ENCODE measurements around the gene CNOT3. TPM values are rescaled to one million over a fixed set of nuclear protein-coding genes. Genes with fewer than 3 reads are reported as not detected.
"Not testable (repeated sequence)": the region's sequence is repeated elsewhere in the genome, so short reads cannot be mapped to it uniquely, and the experiment has no call there.

The CNOT3 gene
- total RNA-seq, 1 experiment from 2014 or later = 91.2 TPM

GRCh38 chr19:54095859-54096616 lies 41.5 kb upstream of the CNOT3 start:
- H2BK120ac ChIP-seq (ENCODE audit: low read depth, low read length, poor library complexity, severe bottlenecking); H3K23me2 ChIP-seq (ENCODE audit: insufficient read length, low read depth, low read length, poor library complexity, severe bottlenecking); H4K5ac ChIP-seq (ENCODE audit: insufficient read length, low read depth, low read length); H3K9me3 Mint-ChIP-seq; H2AK5ac ChIP-seq (ENCODE audit: insufficient read length, low read length); H2BK12ac ChIP-seq (ENCODE audit: insufficient read length, low read depth, low read length); H3K27me3 ChIP-seq (ENCODE audit: insufficient read depth, low read length); H2BK5ac ChIP-seq (ENCODE audit: insufficient read length, low read length); H3K9me3 ChIP-seq (ENCODE audit: control insufficient read depth, low read depth, low read length); H3K56ac ChIP-seq (ENCODE audit: insufficient read length, low read depth, low read length); H4K20me1 ChIP-seq (ENCODE audit: control insufficient read depth, insufficient read depth, insufficient read length); H3K4me1 ChIP-seq (ENCODE audit: insufficient read depth, low read length); H3K4ac ChIP-seq (ENCODE audit: low read depth, low read length); H2BK15ac ChIP-seq (ENCODE audit: low read depth, low read length); H3K9ac ChIP-seq (ENCODE audit: extremely low read depth, insufficient read length, low read length); H4K8ac ChIP-seq (replicated peaks; ENCODE audit: insufficient read length, low read depth, low read length); H3K27ac Mint-ChIP-seq; H3K27ac ChIP-seq (ENCODE audit: insufficient read length, low read depth, low read length); H4K91ac ChIP-seq (ENCODE audit: insufficient read length, low read depth, low read length); H3K36me3 Mint-ChIP-seq (ENCODE audit: insufficient read depth in 1 of 3, low read depth in 3 of 3); H3K79me2 ChIP-seq (ENCODE audit: insufficient read depth, low read length); H3T11ph ChIP-seq (ENCODE audit: low read length); H3K23ac ChIP-seq (ENCODE audit: insufficient read length, low read depth, low read length); H2AFZ ChIP-seq (ENCODE audit: low read length); H2BK20ac ChIP-seq (ENCODE audit: low read depth, low read length, poor library complexity, severe bottlenecking); H3K79me1 ChIP-seq (ENCODE audit: insufficient read depth, low read depth, low read length, poor library complexity, severe bottlenecking): not testable (repeated sequence)
- Histone ChIP-seq H3K4me2 (ENCODE audit: insufficient read depth, insufficient read length, low read length) (peak overlapping the region; percentile 57), H3K14ac (ENCODE audit: insufficient read depth, low read length) (peak overlapping the region; percentile 31; the same call in 1 of the 2 replicates), H3K18ac (ENCODE audit: insufficient read length, low read depth, low read length) (peak overlapping the region; percentile 33)
- Mint-ChIP-seq H3K27me3 (ENCODE audit: low read depth) (peaks cover 38% of the 10 kb centered on the region), H3K4me1 (peaks cover 6 to 22% of the 10 kb centered on the region in 2 experiments), H3K4me3 (peak overlapping the region; percentile 52 to 85)
- peak; percentile 15; the same call in 1 of the 3 replicates for TF ChIP-seq CTCF (conservative IDR thresholded peaks at IDR 0.05)
- no CpG with 5 or more reads among the region's 46 CpGs for WGBS (ENCODE audit: extremely low coverage, insufficient read length, low lambda C conversion rate)
- DNase-seq = peak; percentile 65

All from H9 (cell line).